ENCODE measurements around the gene SNTA1.

DNA sequence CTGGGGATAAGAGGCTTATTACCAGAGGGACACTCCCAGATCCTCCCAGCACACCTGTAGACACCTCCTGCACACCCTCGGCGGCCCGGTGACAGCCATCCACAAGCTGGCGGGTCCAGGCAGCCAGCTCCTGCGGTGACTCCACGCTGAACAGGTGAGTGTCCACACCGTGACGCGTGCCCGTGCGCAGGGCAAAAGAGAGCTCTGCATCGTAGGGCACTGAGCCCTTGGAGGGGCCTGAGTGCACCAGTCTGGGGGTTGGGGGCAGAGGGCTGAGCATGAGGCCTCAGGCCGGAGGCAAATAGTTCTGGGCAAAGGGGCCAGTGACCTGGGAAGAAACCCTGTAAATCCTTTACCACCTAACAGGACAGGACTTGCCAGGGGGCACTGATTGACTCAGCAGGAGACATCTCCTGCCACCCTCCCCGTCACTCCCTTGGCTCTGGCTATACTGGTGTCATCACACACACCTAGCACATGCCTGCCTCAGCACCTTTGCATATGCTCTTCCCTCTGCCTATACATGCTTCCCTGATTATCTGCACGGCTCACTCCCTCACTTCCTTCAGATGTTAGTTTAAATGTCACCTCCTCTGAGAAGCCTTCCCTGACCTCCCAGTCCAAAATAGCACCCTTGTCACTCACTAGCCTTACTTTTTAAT lies 33.4 kb downstream of the SNTA1 start:
- TF ChIP-seq, protein P1, sequence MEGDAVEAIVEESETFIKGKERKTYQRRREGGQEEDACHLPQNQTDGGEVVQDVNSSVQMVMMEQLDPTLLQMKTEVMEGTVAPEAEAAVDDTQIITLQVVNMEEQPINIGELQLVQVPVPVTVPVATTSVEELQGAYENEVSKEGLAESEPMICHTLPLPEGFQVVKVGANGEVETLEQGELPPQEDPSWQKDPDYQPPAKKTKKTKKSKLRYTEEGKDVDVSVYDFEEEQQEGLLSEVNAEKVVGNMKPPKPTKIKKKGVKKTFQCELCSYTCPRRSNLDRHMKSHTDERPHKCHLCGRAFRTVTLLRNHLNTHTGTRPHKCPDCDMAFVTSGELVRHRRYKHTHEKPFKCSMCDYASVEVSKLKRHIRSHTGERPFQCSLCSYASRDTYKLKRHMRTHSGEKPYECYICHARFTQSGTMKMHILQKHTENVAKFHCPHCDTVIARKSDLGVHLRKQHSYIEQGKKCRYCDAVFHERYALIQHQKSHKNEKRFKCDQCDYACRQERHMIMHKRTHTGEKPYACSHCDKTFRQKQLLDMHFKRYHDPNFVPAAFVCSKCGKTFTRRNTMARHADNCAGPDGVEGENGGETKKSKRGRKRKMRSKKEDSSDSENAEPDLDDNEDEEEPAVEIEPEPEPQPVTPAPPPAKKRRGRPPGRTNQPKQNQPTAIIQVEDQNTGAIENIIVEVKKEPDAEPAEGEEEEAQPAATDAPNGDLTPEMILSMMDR (IDR thresholded peaks at IDR 0.05): no peak
- TF ChIP-seq POLR2A (IDR thresholded peaks at IDR 0.05) (no peak), POLR2AphosphoS5 (IDR thresholded peaks at IDR 0.05) (no peak)
